ENCODE data around the gene SLC5A1.
"Not testable (repeated sequence)": the region's sequence is repeated elsewhere in the genome, so short reads cannot be mapped to it uniquely, and the experiment has no call there.

DNA sequence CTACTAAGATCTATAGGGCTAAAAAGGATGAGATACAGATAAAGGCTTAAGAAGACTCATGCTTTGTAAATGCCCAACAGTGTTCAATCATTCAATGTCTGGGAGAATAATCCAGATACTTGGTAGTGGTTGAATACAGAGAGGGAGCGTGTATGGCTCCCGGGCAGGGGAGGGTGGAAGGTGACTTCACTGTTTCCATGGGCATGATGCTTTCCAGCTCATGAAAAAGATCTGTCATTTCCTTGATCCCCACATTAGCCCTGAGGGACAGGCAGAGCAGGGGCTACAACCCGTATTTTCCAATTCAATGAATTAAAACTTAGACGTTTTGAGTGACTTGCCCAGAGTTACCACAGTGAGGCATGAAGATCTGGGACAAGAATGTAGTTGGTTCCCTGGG lies 111.7 kb downstream of the SLC5A1 start:
- not testable (repeated sequence) for TF ChIP-seq CTCF (IDR thresholded peaks at IDR 0.05; ENCODE audit: insufficient read depth, low read length, poor library complexity, severe bottlenecking); EZH2phosphoT487 (conservative IDR thresholded peaks at IDR 0.05; ENCODE audit: low read length)

Measured in SU-DHL-6 (cell line).